GM13976 (cell line): ENCODE measurements around the gene TP53BP2.

Experiments used
- DNase-seq: peaks from one replicate; pipeline ENCODE4 v3.0.0; 2012; ENCODE audit warnings: low spot score
- in situ Hi-C: fragments of 300-500 bp; cut with MboI; formaldehyde crosslinking; loops from one replicate; pipeline ENCODE4 v1.12.0; 2022; ENCODE audit warnings: low sequenced_read_pairs, mixed read lengths, inconsistent platforms; ENCODE audit not compliant: unreplicated experiment
- TF ChIP-seq, protein P1 (sequence below): IDR thresholded peaks from 2 replicates; pipeline ENCODE4 v1.5.1; 2012; ENCODE audit warnings: borderline replicate concordance, mild to moderate bottlenecking; ENCODE audit not compliant: insufficient read depth; ENCODE audit errors: extremely low read depth, missing control alignments, control extremely low read depth

TP53BP2 gene

DNA sequence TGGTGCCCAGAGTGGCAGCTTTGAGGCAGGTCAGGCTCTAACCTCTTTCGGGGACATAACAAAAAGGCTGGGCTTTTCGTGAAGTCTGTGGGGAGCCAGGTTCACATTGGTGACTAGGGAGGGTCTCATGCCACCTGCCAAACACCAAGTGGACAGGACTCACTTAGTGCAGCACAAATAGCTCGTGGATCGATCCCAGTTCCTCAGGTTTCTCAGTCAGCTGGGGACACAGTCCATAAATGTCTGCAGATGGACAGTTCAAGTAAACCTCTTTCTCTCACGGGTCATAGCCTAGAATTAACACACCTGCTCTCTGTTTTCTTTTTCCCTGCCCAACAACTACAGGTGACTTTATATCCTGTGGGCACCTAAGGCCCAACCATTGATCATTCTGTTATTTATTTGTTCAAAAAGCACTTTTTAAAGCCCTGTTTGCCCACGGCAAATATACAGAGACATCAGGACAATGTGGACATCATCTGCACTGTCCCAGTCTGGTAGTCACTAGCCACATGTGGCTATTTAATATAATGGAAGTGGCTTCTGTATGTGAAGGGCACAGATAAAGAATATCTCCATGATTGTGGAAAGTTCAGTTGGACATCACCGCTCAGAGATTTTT lies 79.9 kb downstream of the TP53BP2 start:
- no peak for DNase-seq
- in situ Hi-C loops = no loop called here
- TF ChIP-seq, protein P1, sequence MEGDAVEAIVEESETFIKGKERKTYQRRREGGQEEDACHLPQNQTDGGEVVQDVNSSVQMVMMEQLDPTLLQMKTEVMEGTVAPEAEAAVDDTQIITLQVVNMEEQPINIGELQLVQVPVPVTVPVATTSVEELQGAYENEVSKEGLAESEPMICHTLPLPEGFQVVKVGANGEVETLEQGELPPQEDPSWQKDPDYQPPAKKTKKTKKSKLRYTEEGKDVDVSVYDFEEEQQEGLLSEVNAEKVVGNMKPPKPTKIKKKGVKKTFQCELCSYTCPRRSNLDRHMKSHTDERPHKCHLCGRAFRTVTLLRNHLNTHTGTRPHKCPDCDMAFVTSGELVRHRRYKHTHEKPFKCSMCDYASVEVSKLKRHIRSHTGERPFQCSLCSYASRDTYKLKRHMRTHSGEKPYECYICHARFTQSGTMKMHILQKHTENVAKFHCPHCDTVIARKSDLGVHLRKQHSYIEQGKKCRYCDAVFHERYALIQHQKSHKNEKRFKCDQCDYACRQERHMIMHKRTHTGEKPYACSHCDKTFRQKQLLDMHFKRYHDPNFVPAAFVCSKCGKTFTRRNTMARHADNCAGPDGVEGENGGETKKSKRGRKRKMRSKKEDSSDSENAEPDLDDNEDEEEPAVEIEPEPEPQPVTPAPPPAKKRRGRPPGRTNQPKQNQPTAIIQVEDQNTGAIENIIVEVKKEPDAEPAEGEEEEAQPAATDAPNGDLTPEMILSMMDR = no peak

DNA sequence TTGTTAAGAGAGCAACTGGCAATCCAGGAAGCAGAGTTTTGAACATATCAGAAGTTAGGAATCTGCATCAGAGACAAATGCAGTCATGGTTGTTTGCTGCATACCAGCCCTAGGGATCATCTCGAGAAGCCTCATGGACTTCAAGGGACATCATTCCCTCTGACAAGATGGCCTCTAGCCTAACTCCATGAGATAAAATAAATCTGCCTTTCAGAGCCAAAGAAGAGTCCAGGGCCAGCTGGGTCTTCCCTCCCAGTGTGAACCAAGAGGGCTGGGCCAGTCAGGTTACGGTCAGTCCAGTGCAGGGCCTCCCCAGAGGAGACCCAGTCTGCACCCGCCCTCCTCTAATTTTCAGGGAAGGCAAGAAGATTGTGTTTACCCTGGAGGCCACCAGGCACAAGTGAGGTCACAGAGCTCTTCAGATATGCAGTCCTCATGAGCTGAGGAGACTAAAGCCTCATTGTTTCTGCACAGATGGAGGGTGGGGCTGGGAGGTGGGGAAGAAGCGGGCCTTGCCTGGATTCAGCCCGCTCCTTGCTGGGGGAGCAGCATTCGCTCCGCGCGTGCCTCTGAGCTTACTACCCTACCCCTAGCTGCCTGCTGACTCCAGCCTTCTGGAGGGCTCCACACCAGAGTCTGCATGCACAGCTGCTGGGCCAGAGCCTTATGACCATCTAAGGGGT lies 80.6 kb downstream of the TP53BP2 start:
- in situ Hi-C loops = no loop called here
- TF ChIP-seq, protein P1 = no peak
- no peak for DNase-seq

DNA sequence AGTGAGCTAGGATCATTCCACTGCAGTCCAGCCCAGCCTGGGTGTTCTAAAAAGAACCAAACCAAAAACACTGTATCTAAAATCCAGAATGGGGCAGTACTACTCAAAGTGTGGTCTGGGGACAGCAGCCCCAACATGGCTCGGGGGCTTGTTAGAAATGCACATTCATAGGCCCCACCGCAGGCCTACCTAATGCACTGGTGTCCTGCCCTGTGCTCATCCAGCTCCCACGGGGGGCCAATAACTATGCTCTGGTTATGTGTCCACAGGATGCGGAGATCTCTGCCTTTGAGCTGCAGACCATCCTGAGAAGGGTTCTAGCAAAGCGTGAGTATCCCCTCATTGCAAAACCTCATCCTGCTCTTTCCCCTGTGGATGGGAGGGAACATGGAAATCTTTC lies 81.9 kb downstream of the TP53BP2 start:
- DNase-seq = no peak
- TF ChIP-seq, protein P1 = no peak
- in situ Hi-C loops = no loop called here

DNA sequence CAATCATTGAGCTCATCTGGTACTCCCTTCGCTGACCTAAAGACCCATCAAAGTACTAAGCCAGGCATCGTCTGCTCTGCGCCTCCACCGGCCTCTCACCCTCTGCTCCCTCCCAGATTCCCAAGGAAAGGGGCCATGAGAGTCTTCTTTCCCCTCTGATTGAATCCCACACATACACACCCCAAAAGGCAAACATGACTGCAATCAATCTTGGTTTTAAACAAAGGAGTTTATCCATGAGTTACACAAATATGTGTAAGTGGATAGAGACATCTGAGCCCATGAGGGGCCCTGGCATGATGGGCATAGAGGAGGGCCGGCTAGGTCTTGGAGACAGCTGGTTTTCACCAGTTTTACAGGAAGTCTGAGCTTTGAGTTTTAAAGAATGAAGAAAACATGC lies 82.5 kb downstream of the TP53BP2 start:
- DNase-seq = no peak
- in situ Hi-C loops = no loop called here
- TF ChIP-seq, protein P1 = no peak

DNA sequence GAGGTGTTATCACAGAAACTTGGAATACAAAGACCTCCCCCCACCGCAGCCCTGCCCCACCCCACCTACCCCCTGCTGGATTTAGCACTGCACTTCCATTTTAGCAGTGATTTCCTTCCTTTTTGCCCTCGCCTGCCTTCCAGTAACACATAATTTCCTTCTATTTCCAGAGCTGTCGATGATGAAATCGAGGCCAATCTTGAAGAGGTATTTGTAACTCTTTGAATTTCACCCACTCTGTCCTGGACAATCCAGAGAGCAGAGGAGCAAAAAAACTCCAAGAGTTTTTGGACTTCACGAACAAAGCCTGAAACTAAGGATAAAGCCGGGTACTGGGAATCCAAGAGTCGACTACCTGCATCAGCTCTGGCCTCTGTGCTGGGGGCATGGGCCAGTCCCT lies 84.3 kb downstream of the TP53BP2 start:
- TF ChIP-seq, protein P1 = no peak
- no peak for DNase-seq
- in situ Hi-C loops = no loop called here

DNA sequence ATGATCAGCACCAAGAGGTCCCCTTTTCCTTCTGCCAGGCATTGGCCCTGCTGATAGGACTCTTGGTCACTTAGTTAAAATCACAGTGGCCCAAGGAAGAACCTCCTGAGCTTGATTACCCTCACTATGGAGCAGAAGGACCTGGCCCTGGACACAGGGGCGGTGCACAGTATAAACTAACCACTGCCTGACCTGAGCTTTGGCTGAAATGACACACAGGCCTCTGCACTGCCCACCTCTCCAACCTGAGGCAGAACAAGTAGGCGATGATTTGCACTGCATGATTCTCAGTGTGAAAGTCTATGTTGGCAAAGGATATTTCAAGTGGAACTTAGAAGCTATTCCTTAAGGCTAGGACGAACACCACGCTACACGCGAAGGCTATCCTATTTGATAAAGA lies 84.9 kb downstream of the TP53BP2 start:
- TF ChIP-seq, protein P1 = no peak
- DNase-seq = no peak
- in situ Hi-C loops = no loop called here
